GM19467 (cell line): ENCODE measurements around the gene LRRC4C.

ENCODE experiments used
- ATAC-seq: cut with Tn5 transposase; IDR thresholded peaks from one replicate; pipeline ENCODE4 v1.9.1; 2021; ENCODE audit warnings: mild to moderate bottlenecking, moderate library complexity; ENCODE audit not compliant: unreplicated experiment

The LRRC4C gene

GRCh38 chr11:41267451-41267850, 192.0 kb downstream of the LRRC4C start:
- ATAC-seq: no peak

GRCh38 chr11:41256041-41256440, 203.4 kb downstream of the LRRC4C start:
- no peak for ATAC-seq

GRCh38 chr11:41254966-41255365, 204.5 kb downstream of the LRRC4C start:
- no peak for ATAC-seq

GRCh38 chr11:41250408-41250935, 209.0 kb downstream of the LRRC4C start:
- ATAC-seq: no peak

- ATAC-seq: no peak
Measured at GRCh38 chr11:41247621-41248020, 211.8 kb downstream of the LRRC4C start.

- ATAC-seq: no peak
Measured at GRCh38 chr11:41246399-41246745, 213.1 kb downstream of the LRRC4C start.

- ATAC-seq: no peak
Measured at GRCh38 chr11:41245704-41246398, 213.6 kb downstream of the LRRC4C start.

- ATAC-seq: no peak
Measured at GRCh38 chr11:41245184-41245583, 214.3 kb downstream of the LRRC4C start.

GRCh38 chr11:41237382-41237781, 222.1 kb downstream of the LRRC4C start:
- no peak for ATAC-seq

- ATAC-seq: no peak
Measured at GRCh38 chr11:41235668-41236067, 223.8 kb downstream of the LRRC4C start.

- ATAC-seq: no peak
Measured at GRCh38 chr11:41225856-41226633, 233.4 kb downstream of the LRRC4C start.

- ATAC-seq: no peak
Measured at GRCh38 chr11:41222236-41222635, 237.2 kb downstream of the LRRC4C start.

GRCh38 chr11:41206388-41206787, 253.1 kb downstream of the LRRC4C start:
- ATAC-seq: no peak

GRCh38 chr11:41201156-41201555, 258.3 kb downstream of the LRRC4C start:
- no peak for ATAC-seq

GRCh38 chr11:41190437-41191082, 268.9 kb downstream of the LRRC4C start:
- ATAC-seq: no peak

- no peak for ATAC-seq
Measured at GRCh38 chr11:41189701-41190436, 269.6 kb downstream of the LRRC4C start.

GRCh38 chr11:41177791-41178190, 281.7 kb downstream of the LRRC4C start:
- no peak for ATAC-seq

- no peak for ATAC-seq
Measured at GRCh38 chr11:41175304-41175972, 284.0 kb downstream of the LRRC4C start.

GRCh38 chr11:41146326-41146725, 313.1 kb downstream of the LRRC4C start:
- ATAC-seq: no peak

- no peak for ATAC-seq
Measured at GRCh38 chr11:41145420-41145819, 314.0 kb downstream of the LRRC4C start.
